ENCODE data around the gene PPP1R3E. TPM values are rescaled to one million over a fixed set of nuclear protein-coding genes. Genes with fewer than 3 reads are reported as not detected.

Gene PPP1R3E
- total and polyA plus RNA-seq, 2 of the 13 experiments (the other 11 are each of a cell fraction or from before 2014, with no cell fraction given) = 16.5 to 26.5 TPM

- TF ChIP-seq ZNF407 (CRISPR knock-in tag; IDR thresholded peaks at IDR 0.05; ENCODE audit: not compliant biosample characterization) (peak; percentile 99), ZNF546 (CRISPR knock-in tag; conservative IDR thresholded peaks at IDR 0.05) (peak; percentile 66; the same call in 1 of the 2 replicates), SAP130 (CRISPR knock-in tag; IDR thresholded peaks at IDR 0.05; ENCODE audit: low read depth) (peak; percentile 99), RBM22 (optimal IDR thresholded peaks at IDR 0.05; ENCODE audit: low read length) (peak; percentile 87), HBP1 (CRISPR knock-in tag; IDR thresholded peaks at IDR 0.05; ENCODE audit: low read depth) (peak; percentile 92), ZNF225 (CRISPR knock-in tag; IDR thresholded peaks at IDR 0.05) (peak; percentile 99), RAD51 (IDR thresholded peaks at IDR 0.05; ENCODE audit: borderline replicate concordance) (no peak), FOSL1 (CRISPR knock-in tag; IDR thresholded peaks at IDR 0.05; ENCODE audit: borderline replicate concordance) (0 out of 2 replicates have a peak, but pooled peaks have one; percentile 26), ZBTB33 (CRISPR knock-in tag; IDR thresholded peaks at IDR 0.05) (peak; percentile 40; the same call in 1 of the 2 replicates), ZNF574 (CRISPR knock-in tag; IDR thresholded peaks at IDR 0.05) (peak; percentile 91), ZNF34 (CRISPR knock-in tag; IDR thresholded peaks at IDR 0.05; ENCODE audit: borderline replicate concordance) (peak; percentile 79; the same call in 1 of the 2 replicates), HOXA7 (CRISPR knock-in tag; IDR thresholded peaks at IDR 0.05) (no peak), KLF11 (CRISPR knock-in tag; IDR thresholded peaks at IDR 0.05) (peak; percentile 94)
Measured at GRCh38 chr14:23306412-23307145, 3.9 kb upstream of the PPP1R3E start, which contains the start of gene BCL2L2 (continued).
